Measurements from ENCODE around the gene ATAD2B.

ATAD2B gene

GRCh38 chr2:23915327-23915726 is 11.6 kb downstream of the ATAD2B start:
- in situ Hi-C loops (cut with HindIII; ENCODE audit: low sequenced_read_pairs): no loop called here

DNA sequence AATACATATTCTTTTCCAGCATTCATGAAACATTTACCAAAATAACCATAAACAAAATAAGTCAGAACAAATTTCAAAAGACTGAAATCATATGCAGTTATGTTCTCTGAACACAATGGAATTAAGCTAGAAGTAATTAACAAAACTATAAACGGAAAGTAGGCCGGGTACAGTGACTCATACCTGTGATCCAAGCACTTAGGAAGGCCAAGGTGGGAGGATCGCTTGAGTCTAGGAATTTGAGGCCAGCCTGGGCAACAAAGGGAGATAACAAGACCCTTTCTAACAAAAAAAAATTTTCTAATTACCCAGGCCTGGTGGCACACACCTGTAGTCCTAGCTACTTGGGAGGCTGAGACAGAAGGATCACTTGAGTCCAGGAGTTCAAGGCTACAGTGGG is 14.9 kb downstream of the ATAD2B start:
- in situ Hi-C loops (cut with HindIII; ENCODE audit: low sequenced_read_pairs): no loop called here

DNA sequence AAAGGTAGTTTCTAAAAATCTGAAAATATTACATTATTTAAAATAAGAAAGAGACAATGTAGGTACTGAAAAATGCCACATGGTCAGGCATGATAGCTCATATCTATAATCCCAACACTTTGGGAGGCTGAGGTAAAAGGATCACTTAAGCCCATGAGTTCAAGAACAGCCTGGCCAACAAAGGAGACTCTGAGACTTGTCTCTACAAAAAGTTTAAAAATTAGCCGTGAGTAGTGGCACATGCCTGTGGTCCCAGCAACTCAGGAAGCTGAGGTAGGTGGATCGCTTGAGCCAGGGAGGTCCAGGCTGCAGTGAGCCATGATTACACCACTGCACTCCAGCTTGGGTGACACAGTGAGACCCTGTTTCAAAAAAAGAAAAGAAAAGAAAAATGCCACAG is 21.8 kb downstream of the ATAD2B start:
- in situ Hi-C loops (cut with HindIII; ENCODE audit: low sequenced_read_pairs): no loop called here

DNA sequence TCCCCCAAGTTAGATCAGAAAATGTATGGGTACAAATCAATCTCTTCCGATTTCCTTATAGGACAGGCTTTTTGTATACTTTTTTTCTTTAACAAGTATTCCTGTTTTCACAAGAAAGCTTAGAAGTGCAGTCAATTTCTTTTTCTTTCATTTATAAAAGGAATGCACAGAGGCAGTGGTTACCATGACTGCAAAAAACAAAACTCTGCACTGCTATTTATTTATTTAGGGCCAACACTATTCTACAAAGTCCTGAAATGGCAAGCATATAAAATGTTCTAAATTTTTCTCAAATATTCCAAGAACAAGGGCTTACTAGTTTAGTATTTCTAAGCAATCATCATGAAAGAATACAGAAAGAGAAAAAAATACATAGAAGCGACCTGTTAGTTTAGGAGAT is 22.2 kb downstream of the ATAD2B start:
- in situ Hi-C loops (cut with HindIII; ENCODE audit: low sequenced_read_pairs): no loop called here

GRCh38 chr2:23904215-23904614 is 22.7 kb downstream of the ATAD2B start:
- in situ Hi-C loops (cut with HindIII; ENCODE audit: low sequenced_read_pairs): no loop called here

DNA sequence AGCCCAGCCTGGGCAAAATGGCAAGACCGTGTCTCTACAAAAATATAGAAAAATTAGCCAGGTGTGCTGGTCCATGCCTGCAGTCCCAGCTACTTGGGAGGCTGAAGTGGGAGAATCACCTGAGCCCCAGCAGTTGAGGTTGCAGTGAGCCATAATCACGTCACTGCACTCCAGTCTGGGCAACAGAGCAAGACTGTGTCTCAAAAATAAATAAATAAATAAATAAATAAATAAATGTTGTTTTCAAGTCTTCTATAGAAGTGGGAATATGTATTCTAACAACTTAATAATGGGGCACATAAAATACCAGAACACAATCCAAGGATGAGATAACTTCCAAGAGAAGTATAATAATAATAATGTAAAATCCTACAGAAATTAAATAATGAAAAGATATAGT is 23.9 kb downstream of the ATAD2B start:
- in situ Hi-C loops (cut with HindIII; ENCODE audit: low sequenced_read_pairs): no loop called here

DNA sequence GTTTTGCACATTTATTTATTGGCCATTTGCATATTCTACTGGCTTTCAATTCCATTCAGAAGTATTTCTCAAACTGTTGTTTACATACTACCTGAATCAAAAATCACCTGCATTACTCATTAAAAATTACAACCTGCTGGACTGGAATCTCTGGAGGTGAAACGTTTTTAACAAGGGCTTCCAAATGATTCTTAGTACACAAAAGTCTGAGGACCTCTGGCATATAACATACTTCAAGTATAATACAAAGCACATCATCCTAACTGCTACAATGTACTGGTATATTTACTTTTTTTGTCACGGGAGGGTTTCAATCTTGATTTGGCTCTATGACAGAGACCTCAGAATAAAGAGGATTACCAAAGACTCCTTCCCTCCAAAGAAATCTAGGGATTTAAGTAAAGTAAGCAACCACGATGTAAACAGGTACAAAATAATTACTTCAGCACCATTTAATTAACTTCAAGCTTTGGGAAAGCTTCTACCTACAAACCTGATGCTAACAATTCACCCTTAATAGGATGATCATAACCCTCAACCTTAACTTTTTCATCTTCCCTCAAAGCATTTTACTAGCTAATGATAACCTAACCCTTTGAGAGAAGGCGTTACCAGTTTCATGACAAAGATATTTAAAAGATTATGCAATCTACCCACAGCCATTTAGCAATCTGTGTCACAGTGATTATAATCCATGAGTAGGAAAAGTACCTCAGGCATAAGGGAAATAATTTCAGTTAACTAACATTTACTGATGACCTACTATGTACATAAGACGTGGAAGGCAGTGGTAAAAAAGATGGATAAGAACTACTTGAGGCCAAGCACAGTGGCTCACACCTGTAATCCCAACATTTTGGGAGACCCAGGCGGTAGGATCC is 24.7 kb downstream of the ATAD2B start:
- in situ Hi-C loops (cut with HindIII; ENCODE audit: low sequenced_read_pairs): no loop called here

- in situ Hi-C loops (cut with HindIII; ENCODE audit: low sequenced_read_pairs): no loop called here
Measured at GRCh38 chr2:23900541-23901322, 26.2 kb downstream of the ATAD2B start.

DNA sequence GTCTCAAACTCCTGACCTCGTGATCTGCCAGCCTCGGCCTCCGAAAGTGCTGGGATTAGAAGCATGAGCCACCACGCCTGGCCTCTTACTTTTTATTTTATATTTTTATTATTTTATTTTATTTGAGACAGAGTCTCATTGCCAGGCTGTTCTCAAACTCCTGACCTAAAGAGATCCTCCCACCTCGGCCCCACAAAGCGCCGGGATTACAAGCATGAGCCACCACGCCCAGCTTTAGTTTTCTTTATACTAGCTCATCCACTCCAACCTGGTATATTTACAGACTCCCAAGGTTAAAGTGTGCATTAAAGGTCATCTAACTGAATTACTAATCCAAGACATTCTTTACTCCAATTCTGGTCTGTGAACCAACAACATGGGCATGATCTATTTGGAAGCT is 26.8 kb downstream of the ATAD2B start:
- in situ Hi-C loops (cut with HindIII; ENCODE audit: low sequenced_read_pairs): no loop called here

DNA sequence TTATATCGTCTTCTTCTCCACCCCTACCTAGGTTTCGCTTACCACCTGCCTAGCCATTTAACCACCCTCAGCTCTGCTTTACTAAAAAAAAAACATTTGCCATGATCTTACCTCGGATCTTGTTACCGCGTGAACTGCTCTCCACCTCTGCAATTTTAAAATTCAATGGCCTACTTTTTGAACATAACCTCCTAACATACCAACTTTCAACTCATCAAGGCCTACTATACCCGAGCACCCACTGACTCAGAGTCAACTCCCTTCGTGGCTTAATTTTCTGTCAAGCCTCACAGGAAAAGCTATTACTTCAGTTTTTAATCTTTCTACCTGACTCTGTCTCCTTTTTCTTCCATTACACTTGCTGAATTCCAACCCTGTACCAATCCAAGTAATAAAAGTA is 55.7 kb downstream of the ATAD2B start:
- in situ Hi-C loops (cut with HindIII; ENCODE audit: low sequenced_read_pairs): no loop called here

GRCh38 chr2:23867449-23867848 is 59.5 kb downstream of the ATAD2B start:
- in situ Hi-C loops (cut with HindIII; ENCODE audit: low sequenced_read_pairs): no loop called here

DNA sequence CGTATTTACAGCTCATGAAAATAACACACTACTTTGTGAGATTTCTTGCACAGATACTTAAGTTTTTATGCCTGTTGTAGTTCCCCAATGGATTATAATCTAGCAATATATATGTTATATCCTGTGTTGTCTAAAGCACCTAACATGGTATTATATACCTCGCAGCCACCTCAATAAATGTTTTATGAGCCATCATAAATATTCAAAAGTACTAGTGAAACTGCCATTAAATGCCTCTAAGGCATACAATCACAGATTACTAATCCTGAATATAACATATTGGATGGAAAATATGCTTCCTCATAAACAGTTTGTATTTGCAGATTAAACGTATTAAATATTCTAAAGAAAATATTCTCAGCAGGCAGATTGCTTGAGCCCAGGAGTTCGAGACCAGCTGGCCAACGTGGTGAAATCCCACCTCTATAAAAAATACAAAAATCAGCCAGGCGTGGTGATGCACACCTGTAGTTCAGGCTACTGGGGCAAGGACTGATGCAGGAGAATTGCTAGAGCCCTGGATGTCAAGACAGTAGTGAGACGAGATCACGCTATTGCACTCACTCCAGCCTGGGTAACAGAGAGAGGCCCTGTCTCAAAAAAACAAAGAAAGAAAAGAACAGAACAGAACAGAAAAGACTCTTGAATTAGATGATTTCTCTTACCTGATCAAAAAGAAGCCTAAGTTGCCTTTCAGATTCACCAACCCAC is 64.1 kb downstream of the ATAD2B start:
- in situ Hi-C loops (cut with HindIII; ENCODE audit: low sequenced_read_pairs): no loop called here

DNA sequence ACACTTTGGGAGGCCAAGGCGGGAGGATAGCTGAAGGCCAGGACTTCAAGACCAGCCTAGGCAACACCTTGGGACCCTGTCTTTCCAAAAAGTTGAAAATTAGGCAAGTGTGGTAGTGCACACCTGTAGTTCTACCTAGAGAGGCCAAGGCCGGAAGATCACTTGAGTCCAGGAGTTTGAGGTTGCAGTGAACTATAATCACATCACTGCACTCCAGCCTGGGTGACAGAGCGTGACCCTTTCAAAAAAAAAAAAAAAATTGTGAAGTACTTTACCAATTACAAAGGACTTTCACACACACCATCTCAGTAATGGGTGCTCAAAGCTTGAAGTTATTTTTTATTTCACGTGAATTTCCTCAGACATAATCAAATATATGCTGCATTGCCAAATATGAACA is 65.0 kb downstream of the ATAD2B start:
- in situ Hi-C loops (cut with HindIII; ENCODE audit: low sequenced_read_pairs): no loop called here

- in situ Hi-C loops (cut with HindIII; ENCODE audit: low sequenced_read_pairs): no loop called here
Measured at GRCh38 chr2:23859983-23860382, 66.9 kb downstream of the ATAD2B start.

GRCh38 chr2:23859234-23859633 is 67.7 kb downstream of the ATAD2B start:
- in situ Hi-C loops (cut with HindIII; ENCODE audit: low sequenced_read_pairs): no loop called here

- in situ Hi-C loops (cut with HindIII; ENCODE audit: low sequenced_read_pairs): no loop called here
Measured at GRCh38 chr2:23850564-23851256, 76.2 kb downstream of the ATAD2B start.

DNA sequence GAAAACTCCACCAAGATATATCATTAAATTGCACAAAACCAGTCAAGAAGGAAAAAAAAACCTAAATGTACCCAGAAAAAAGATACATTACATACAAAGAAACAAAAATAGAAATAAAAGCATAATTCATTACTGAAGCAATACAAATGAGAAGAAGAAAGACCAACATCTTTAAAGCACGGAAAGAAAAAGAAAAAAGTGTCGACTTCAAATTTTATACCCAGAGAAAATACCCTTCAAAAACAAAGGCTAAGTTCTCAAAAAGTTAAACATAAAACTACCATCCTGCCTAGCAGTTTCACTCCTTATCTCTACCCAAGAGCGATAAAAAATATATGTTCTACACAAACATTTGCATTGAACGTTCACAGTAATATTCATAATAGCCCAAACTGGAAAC is 82.0 kb downstream of the ATAD2B start:
- in situ Hi-C loops (cut with HindIII; ENCODE audit: low sequenced_read_pairs): no loop called here

DNA sequence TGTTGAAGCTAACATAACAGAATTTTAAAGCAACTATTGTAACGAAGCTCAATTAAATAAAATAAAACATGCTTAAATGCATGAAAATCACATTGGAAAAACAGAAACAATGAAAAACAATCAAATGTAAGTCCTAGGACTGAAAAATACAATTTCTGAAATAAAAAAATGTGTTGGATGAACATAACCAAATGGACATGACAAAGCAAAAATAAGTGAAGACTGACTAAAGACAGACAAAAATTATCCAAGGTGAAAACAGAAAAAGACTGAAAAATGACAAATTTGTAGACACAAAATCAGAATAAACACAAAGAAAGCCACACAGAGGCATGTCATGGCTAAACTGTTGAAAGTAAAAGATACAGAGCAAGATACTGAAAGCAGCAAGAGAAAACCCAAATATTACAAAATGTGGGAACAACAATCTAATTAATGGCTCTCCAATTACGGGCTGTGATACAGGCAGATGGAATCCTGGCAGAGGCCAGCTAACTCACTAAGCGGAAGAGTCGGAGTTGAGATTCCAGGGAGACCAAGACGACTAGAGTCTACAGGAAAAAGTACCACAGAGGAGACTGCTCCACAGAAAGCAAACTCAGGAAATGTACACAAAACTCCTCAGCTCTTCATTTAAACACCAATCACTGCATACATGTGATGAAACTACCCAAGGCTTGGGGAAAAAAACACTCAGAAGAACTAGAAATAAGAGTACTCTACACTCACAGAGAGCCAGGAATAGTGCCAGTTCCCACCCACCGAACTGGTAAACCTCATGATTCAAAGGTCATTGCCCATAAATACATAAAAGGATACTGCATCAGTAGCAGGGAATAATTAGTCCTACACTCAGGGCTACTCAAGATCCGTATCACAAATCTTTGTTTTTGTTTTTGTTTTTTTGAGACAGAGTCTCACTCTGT is 83.6 kb downstream of the ATAD2B start:
- in situ Hi-C loops (cut with HindIII; ENCODE audit: low sequenced_read_pairs): no loop called here

- in situ Hi-C loops (cut with HindIII; ENCODE audit: low sequenced_read_pairs): no loop called here
Measured at GRCh38 chr2:23839919-23840578, 86.9 kb downstream of the ATAD2B start.

All from DLD1 (cell line).